GM21526 (cell line): ENCODE measurements around the gene DYNLT2.
"Not testable (repeated sequence)": the region's sequence is repeated elsewhere in the genome, so short reads cannot be mapped to it uniquely, and the experiment has no call there.

Source experiments
- ATAC-seq: cut with Tn5 transposase; IDR thresholded peaks from one replicate; pipeline ENCODE4 v1.9.1; 2021; ENCODE audit warnings: moderate library complexity; ENCODE audit not compliant: unreplicated experiment, low FRiP score

The DYNLT2 gene

DNA sequence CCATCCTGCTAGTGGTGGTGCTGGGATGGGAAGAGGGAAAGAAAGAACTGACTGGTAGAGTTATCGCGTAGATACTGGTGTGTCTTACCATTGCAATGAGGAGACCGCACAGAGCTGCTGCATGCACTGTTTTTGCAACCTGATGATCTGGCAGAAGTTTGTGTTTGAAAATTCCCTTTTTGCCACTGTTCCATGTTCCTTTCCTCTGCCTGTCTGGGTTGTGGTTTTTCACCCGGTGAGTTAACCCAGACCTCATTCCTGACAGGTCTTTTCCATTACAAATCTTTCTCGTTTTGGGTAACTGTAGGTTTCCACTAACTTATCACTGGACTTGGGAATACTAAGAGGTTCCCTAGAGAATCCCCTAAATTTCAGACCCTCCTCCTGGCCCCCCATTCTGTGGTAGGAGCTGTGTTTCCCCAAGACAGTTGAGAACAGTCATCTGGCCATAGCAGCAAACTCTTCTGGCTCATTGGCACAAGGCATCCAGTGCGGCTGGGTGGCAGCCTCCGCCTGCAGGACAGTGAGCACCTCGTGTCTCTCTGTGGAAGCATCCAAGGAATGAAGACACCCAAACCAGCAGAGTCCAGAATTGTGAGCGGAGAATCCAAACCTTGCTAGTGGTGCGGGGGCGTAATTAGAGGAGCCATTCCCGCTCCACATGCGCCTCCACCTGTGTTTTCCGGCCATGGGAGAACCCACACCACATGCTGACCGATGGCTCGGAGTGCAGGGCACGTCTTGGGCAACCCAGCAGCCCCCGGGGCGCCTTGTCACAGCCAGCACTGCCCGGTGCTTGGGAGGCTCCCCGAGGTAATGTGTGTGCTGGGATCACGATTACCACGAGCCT, 32.8 kb upstream of the DYNLT2 start:
- ATAC-seq: no peak

DNA sequence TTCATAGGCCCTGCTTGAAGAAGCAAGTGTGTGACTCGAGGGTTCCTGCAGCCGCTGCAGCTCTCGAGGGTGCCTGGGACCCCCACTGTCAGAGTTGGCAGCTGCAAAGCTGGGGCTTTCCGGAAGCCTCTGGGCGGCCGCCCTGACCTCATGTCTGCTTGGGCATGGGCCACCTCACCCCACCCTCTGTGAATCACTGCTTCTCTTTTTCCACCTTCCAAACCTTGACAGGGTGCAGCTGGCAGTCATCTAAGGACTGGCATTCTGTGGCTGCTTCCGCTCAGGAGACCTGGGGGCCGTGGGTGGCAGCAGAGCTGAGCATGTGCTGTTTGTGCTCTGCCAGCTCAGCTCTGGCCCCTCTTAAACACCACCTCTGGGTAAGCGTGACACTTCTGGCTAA, 32.0 kb upstream of the DYNLT2 start:
- no peak for ATAC-seq

DNA sequence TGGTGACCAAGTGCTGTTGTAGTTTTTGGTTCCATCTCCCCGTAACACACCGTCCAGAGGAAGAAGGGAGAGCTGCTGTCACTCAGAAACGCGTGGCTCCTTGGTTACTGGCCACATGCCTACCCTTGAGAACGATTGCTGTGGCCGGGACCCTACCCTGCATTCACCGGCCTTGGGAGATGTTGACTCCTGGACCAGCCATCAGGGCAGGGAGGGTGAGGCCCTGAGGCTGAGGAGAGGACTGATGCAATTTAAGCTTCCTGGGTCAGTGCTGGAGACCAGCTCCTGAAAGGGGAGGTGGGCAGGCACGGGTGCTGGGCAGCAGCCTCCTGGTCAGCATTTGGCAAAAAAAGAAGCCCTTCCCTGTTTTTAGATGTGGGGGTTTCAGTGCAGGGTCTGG, 31.6 kb upstream of the DYNLT2 start:
- ATAC-seq: no peak

GRCh38 chr6:169780571-169781091, 29.3 kb upstream of the DYNLT2 start:
- no peak for ATAC-seq

- no peak for ATAC-seq
Measured at GRCh38 chr6:169779896-169780295, 28.5 kb upstream of the DYNLT2 start.

- ATAC-seq: no peak
Measured at GRCh38 chr6:169779092-169779815, 27.9 kb upstream of the DYNLT2 start.

DNA sequence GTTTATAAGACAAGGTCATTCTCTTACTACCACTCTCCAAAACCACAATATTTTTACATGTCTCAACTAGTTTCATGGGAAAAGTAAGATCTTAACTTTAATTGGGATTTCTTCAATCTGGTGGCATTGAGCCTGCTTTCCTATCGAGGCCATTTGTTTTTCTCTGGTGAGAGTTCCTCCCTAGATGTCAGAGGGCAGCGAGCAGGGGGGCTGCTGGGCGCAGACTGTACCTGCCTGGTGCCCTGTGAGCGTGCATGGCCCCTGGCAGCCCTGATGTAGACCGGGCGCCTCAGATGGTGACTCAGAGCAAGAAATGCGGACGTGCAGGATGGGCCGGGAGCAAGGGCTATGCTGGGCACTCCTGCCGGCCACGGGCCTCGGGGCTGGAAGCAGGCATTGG, 27.3 kb upstream of the DYNLT2 start:
- no peak for ATAC-seq

- no peak for ATAC-seq
Measured at GRCh38 chr6:169777896-169778295, 26.5 kb upstream of the DYNLT2 start.

DNA sequence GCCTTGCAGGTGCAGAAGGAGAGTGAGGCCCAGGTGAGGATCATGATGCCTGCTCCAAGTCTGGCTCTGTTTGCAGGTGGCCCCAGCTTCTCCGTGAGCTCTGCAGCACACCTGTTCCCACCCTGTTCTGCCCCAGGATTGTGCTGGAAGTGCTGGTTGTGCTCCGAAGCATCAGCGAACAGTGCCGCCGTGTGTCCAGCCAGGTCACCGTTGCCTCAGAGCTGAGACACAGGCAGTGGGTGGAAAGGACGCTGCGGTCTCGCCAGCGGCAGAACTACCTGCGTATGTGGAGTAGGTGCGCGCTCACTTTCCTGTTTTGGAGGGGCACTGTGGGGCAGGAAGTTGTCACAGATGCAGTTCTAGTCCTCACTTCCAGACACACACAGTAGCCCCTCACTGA, 25.0 kb upstream of the DYNLT2 start:
- no peak for ATAC-seq

- ATAC-seq: no peak
Measured at GRCh38 chr6:169775321-169775720, 23.9 kb upstream of the DYNLT2 start.

DNA sequence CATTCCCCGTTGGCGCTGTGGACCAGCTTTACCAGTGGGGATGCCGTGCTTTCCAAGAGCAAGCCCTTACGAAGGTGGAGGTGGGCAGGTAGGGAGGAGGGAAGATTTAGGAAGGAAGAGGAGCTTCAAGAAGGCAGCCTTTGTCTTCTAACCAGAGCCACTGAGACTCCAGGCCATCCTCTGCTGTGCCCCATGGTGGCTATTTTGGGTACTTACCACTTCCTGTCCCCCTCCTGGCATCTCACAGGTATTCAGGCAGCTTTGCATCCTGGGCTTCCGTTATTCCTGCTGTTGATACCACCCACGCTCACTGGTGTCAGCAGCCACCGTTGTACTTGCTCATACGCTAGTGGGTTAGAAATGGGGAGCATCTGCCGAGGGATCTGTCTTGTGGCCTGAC, 23.0 kb upstream of the DYNLT2 start:
- ATAC-seq: no peak

DNA sequence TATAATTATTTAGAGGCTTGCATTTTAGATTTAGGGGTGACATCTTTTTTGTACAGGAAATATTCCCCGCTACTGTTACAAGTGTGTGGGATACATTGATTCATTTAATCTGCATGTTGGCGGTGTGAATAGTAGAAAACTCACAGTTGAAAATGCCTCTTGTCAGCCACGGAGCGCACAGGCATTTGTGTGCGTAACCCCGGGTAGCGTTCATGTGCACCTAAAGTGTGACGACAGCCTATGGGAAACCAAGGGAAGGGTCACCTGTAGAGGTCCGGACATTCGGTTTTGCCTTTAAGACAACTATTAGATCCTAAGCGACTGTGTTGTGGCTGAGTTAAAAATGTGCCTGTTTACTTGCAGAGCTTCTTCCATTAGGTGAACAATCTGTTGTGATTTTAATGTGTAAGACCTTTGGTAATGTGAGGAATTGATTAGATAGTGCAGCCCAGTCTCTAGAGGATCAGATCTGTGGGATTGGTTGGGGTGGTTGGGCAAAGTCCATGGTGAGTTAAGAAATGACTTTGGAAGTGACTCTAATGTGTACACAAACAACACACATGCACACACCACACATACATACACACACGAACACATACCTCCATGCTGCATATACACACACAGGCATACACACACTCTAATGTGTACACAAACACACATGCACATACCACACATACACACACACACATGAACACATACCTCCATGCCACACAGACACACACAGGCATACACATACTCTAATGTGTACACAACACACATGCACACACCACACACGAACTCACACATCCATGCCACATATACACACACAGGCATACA, 15.8 kb upstream of the DYNLT2 start:
- no peak for ATAC-seq

DNA sequence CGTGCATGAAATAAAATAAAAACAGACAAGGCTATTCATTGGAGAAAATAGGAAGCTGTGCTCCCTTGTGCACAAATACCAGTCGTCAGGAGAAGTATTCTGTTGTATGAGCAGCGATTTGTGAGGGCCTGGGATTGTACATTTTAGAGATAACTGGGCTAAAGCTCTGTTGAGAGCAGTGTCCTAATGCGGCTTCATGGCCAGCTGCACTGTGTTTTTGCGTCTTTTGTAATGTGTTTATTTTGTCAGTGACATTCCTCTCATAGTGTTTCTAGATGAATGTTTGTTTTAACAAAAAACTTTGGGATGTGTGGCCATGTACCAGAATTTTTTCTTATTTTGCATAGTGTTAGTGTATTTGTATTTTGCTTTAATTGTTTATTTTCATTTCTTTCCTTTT, 14.9 kb upstream of the DYNLT2 start:
- ATAC-seq: no peak

DNA sequence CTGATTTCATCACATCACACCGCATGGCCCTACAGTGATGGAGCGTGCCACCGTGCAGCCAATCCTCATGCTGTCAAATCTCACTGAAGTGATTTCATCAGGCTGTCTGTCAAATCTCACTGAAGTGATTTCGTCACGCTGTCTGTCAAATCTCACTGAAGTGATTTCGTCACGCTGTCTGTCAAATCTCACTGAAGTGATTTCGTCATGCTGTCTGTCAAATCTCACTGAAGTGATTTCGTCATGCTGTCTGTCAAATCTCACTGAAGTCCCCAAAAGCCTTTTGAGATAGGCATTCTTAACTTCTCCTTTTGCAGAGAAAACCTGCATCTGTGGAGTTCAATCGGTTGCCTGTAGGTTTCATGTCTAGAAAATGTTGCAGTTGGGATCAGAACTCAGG, 14.4 kb upstream of the DYNLT2 start:
- ATAC-seq: not testable (repeated sequence)

DNA sequence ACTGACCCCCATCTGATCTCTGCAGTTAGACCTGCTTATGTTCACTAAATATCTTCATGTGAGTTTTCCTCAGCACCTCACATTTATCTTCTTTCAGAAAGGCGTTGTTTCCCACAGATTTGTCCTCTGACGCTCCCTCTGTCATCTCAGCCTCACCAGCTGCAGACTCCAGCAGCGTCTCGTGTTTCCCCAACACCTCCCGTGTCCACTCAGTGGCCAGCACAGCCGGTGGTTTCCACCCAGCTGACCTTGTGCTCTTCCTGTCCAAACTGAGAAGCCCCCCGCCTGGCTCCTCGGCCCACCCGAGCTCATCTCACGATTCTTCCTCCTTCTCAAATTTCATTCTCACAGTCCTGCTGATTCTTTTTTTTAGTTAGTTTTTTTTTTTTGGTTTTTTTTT, 12.5 kb upstream of the DYNLT2 start:
- ATAC-seq: no peak

DNA sequence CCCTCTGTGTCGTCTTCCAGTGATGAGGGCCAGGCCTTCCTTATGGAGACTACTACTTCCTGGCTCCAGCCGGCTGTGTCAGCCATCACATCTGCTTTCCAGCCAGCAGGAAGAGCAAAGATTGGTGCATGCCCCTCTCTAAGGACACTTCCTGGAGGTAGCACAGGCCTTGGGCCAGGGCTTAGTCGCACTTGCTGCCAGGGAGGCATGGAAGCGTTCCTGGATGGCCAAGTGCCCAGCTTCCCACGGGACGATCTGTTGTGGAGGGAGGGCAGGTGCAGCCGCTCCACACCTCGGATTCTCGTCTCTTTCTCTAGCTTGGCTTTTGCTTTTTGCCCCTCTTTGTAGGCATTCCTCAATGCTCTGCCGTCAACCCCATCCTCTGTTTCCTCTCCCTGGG, 11.9 kb upstream of the DYNLT2 start:
- no peak for ATAC-seq

- ATAC-seq: no peak
Measured at GRCh38 chr6:169755162-169755561, 3.8 kb upstream of the DYNLT2 start.

- no peak for ATAC-seq
Measured at GRCh38 chr6:169752074-169752623, 777 bp upstream of the DYNLT2 start.

DNA sequence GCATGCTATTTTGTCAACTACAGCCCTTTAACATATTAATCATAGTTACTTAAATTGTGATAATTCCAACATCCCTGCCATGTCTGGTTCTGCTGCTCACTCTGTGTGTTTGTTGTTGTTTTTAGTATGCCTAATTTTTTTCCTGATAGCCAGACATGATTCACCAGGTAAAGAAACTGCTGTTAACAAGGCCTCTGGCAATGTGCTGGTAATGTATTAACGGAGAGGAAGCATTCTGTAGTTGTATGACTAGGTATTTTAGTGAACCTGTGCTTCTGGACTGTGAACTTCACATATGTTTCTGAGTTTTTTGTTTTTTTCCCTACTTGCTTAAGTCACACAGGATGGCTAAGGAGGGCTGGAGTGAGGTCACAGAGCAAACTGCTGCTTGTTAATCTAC, 4.8 kb downstream of the DYNLT2 start:
- no peak for ATAC-seq

GRCh38 chr6:169745405-169745804, 6.0 kb downstream of the DYNLT2 start:
- no peak for ATAC-seq

GRCh38 chr6:169741344-169741743, 10.0 kb downstream of the DYNLT2 start:
- no peak for ATAC-seq
